ENCODE data around the gene DSTYK. TPM values are rescaled to one million over a fixed set of nuclear protein-coding genes. Genes with fewer than 3 reads are reported as not detected.
"Not testable (repeated sequence)": the region's sequence is repeated elsewhere in the genome, so short reads cannot be mapped to it uniquely, and the experiment has no call there.

Gene DSTYK
- total RNA-seq, 1 donor from 2014 or later = 10.7 TPM

GRCh38 chr1:205235951-205236350, 24.4 kb upstream of the DSTYK start:
- Histone ChIP-seq H3K4me3 (no peak overlapping the region), H3K9me3 (no peaks in the 10 kb centered on the region), H3K27me3 (ENCODE audit: low read depth) (no peaks in the 10 kb centered on the region), H3K4me1 (peaks cover 16% of the 10 kb centered on the region), H3K27ac (no peak overlapping the region), H3K36me3 (no peaks in the 10 kb centered on the region)
- no peak for DNase-seq
- intact Hi-C loops (cut with DNase I) = no loop called here
- TF ChIP-seq, protein P1, sequence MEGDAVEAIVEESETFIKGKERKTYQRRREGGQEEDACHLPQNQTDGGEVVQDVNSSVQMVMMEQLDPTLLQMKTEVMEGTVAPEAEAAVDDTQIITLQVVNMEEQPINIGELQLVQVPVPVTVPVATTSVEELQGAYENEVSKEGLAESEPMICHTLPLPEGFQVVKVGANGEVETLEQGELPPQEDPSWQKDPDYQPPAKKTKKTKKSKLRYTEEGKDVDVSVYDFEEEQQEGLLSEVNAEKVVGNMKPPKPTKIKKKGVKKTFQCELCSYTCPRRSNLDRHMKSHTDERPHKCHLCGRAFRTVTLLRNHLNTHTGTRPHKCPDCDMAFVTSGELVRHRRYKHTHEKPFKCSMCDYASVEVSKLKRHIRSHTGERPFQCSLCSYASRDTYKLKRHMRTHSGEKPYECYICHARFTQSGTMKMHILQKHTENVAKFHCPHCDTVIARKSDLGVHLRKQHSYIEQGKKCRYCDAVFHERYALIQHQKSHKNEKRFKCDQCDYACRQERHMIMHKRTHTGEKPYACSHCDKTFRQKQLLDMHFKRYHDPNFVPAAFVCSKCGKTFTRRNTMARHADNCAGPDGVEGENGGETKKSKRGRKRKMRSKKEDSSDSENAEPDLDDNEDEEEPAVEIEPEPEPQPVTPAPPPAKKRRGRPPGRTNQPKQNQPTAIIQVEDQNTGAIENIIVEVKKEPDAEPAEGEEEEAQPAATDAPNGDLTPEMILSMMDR (IDR thresholded peaks at IDR 0.05) = no peak
- no peak for ATAC-seq

GRCh38 chr1:205233986-205234385, 22.5 kb upstream of the DSTYK start:
- intact Hi-C loops (cut with DNase I); H3K27me3 ChIP-seq (ENCODE audit: low read depth); H3K9me3 ChIP-seq; H3K27ac ChIP-seq; DNase-seq; H3K4me3 ChIP-seq; ATAC-seq; H3K36me3 ChIP-seq: not testable (repeated sequence)
- peaks cover 26% of the 10 kb centered on the region for H3K4me1 ChIP-seq

DNA sequence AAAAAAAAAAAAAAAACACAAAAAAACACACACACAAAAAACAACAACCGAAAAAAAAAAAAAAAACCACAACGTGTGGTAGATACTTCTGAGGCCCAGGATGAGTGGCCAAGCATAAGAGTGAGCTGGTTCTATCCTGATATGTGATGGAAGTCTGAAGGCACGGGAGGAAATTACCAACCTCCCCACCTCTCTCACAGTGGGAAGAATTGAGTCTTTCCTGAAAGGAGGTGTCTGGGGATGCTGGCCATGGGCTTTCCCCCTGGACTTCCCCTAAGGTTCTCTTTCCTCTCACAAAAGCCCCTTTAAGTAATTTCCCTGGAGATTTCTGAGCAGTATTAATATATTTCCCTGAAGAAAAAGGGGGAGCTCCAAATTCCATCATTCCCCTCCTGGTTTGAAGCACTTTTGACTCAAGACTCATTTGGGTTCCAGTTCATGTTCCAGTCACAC, 21.5 kb upstream of the DSTYK start:
- ATAC-seq (no peak), DNase-seq (no peak)
- Histone ChIP-seq H3K36me3 (no peaks in the 10 kb centered on the region), H3K9me3 (no peaks in the 10 kb centered on the region), H3K27ac (no peak overlapping the region), H3K27me3 (ENCODE audit: low read depth) (no peaks in the 10 kb centered on the region), H3K4me1 (peaks cover 29% of the 10 kb centered on the region), H3K4me3 (no peak overlapping the region)
- intact Hi-C loops (cut with DNase I) = no loop called here
- TF ChIP-seq, protein P1 (IDR thresholded peaks at IDR 0.05) = no peak

DNA sequence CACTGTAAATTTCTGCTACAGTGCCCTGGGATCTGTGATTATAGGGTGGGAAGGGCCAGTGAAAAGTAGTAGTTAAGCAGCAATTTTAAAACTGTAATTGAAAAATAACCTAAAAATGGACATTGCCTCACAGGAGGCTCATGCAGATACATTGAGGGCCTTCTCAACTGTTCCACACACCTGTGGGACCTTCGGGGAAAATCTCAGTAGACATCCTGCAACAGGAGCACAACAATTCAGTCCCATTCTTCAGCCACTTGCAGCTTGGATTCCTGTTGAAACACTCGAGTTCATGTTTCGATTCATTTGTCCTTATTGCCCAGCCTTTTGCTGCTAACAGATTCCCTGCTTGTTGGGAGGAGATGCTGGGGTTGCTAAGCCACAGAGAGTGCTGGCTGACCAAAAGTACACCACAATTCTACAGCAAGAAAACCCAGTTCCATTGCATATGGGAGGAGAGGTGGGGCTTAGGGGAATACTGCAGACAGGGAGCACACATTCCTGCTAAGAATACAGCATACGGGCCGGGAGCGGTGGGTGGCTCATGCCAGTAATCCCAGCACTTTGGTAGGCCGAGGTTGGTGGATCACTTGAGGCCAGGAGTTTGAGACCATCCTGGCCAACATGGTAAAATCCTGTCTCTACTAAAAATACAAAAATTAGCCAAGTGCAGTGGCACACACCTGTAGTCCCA, 20.8 kb upstream of the DSTYK start:
- Histone ChIP-seq H3K4me3 (no peak overlapping the region), H3K36me3 (no peaks in the 10 kb centered on the region), H3K9me3 (no peaks in the 10 kb centered on the region), H3K27me3 (ENCODE audit: low read depth) (no peaks in the 10 kb centered on the region), H3K4me1 (peaks cover 25% of the 10 kb centered on the region), H3K27ac (no peak overlapping the region)
- intact Hi-C loops (cut with DNase I) = no loop called here
- TF ChIP-seq, protein P1 (IDR thresholded peaks at IDR 0.05) = no peak
- DNase-seq (no peak), ATAC-seq (no peak)

DNA sequence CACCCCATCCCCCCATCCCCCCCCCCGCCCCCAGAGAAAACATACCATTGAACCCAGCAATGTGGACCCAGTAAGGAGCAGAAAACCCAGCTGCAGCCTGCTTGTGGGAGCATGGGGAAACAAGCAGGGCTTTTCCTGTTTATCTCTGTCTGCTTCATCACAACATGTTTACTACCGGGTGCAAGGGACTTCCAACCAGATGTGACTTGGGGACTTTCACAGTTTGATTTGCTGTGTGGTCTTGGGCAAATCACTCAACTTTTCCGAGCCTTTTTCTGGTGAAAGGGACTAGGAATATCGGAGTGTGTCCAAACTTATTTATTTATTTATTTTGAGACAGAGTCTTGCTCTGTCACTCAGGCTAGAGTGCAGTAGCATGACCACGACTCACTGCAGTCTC, 19.5 kb upstream of the DSTYK start:
- Histone ChIP-seq H3K4me3 (no peak overlapping the region), H3K27me3 (ENCODE audit: low read depth) (no peaks in the 10 kb centered on the region), H3K4me1 (peaks cover 27% of the 10 kb centered on the region), H3K9me3 (no peaks in the 10 kb centered on the region), H3K27ac (no peak overlapping the region), H3K36me3 (no peaks in the 10 kb centered on the region)
- intact Hi-C loops (cut with DNase I) = no loop called here
- TF ChIP-seq, protein P1 (IDR thresholded peaks at IDR 0.05) = no peak
- DNase-seq = no peak
- ATAC-seq = no peak

DNA sequence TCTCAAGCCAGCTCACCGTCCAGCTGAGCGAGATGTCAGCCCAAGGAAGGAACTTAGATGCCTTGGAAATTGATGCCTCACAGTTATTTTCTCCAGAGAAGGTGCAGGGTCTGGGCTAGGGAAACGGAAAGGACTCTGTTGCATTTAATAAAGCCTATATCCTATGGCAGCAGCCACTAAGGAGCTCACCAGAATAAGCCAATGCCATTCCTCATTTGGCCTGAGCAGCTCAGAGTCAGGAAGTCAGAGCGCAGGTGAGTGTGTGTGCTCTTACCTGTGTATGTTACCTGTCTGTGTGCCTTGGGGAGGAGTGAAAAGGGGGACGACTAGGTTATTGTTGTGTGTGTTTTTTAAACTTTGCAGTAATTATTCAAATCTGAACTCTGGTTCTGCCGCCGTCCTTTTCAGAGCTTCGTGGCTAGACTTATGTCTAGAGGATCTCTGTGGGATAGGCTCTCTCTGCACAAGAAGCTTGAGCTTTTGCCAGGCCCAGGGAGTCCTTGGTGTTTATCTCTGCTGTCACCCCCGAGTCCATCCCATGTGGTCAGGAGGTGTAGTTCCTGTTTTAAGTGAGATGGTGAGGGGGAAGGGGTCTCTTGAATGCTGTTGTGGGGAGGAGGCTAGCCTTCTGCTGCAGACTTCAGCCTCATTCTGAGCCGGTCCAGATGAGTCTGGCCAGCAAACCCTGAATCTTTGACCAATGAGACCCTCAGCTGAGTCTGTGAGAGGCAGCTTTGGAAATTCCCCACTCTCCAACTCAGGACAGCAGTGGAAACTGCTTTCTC, 18.6 kb upstream of the DSTYK start:
- intact Hi-C loops (cut with DNase I) = no loop called here
- H3K4me3 ChIP-seq = peak overlapping the region; percentile 67

More for the DNA sequence above, 18.6 kb upstream of the DSTYK start:
- ATAC-seq (no peak), DNase-seq (no peak)
- no peaks in the 10 kb centered on the region for H3K27me3 ChIP-seq (ENCODE audit: low read depth)
- no peaks in the 10 kb centered on the region for H3K36me3 ChIP-seq
- no peak overlapping the region for H3K27ac ChIP-seq
- peaks cover 27% of the 10 kb centered on the region for H3K4me1 ChIP-seq
- TF ChIP-seq, protein P1 (IDR thresholded peaks at IDR 0.05) = no peak
- H3K9me3 ChIP-seq = no peaks in the 10 kb centered on the region

Data from lower lobe of right lung (tissue), 2 donors.